ENCODE results near the gene SRRT.

The SRRT gene

DNA sequence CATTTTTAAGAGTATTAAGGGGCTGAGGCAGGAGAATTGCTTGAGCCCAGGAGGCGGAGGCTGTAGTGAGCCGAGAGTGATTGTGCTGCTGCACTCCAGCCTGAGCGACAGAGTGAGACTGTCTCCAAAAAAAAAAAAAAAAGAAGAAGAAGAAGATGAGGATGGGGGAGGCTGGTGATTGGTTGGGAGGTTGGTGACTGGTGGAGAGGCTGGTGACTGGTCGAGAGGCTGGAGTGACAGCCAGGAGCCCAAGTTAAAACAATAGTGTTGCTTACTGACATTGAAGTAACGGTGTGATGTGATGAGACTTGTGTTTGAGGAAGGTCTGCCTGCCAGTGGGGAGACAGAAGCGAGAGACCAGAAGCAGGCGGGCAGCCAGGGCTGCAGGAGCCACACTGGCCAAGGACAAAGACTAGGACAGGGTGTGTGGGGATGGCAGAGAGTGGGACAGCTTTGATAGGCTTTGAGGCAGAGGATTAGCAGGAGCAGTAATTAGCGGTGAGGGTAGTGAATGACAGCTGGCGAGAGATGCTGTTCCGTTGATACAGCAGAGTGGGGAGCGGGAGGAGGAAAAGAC, 4.9 kb downstream of the SRRT start:
- no peak for DNase-seq (ENCODE audit: low read depth in 2 of 2)

DNA sequence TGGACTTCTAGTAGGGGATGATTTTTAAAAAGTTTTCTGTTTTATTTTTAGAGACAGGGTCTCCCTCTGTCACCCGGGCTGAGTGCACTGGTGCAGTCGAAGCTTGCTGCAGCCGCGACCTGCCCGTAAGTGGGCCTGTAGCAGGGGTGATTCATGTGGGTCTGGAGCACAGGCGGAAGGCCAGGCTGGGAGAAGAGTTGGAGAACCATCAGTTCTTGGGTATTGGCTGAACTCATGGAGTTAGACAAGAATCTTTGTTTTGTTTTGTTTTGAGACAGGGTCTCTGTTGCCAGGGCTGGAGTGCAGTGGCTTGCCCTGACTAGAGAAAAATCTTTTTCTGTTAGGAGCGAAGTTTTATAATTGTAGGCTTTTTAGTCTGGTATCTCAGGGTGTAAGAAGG, 5.7 kb downstream of the SRRT start:
- DNase-seq (ENCODE audit: low read depth in 2 of 2): no peak

DNA sequence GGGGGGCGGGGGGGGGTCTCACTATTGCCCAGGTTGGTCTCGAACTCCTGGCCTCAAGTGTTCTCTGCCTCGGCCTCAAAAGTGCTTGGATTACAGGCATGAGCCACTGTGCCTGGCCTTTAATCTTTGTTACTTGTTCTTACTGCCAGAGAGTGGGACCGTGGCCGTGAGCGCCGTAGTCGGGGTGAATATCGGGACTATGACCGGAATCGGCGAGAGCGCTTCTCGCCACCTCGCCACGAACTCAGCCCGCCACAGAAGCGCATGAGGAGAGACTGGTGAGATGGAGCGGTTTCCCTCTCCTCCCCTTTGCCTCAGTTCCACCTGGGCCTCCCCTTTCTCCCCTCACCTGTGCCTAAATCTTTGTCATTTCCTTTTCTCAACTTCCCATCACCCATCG, 6.2 kb downstream of the SRRT start:
- DNase-seq (ENCODE audit: low read depth in 2 of 2): no peak

DNA sequence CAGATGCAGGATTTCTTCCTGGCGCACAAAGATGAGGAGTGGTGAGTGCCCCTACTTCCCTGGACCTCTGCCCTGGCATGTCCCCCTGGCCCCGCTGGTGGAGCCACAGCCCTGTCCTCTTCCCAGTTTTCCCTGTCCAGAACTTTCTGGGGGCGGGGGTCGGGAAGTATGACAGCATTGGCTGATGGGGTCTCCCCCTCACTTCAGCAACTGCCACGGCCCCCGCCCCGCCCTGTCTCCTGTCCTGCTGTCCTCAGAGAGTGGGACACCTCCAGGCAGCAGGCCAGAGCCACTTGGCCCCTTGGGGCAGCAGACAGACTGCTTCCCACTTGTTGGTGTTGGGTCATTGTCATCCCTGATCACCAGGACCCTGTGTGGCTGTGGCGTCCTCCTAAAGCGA, 7.3 kb downstream of the SRRT start:
- no peak for DNase-seq (ENCODE audit: low read depth in 2 of 2)

DNA sequence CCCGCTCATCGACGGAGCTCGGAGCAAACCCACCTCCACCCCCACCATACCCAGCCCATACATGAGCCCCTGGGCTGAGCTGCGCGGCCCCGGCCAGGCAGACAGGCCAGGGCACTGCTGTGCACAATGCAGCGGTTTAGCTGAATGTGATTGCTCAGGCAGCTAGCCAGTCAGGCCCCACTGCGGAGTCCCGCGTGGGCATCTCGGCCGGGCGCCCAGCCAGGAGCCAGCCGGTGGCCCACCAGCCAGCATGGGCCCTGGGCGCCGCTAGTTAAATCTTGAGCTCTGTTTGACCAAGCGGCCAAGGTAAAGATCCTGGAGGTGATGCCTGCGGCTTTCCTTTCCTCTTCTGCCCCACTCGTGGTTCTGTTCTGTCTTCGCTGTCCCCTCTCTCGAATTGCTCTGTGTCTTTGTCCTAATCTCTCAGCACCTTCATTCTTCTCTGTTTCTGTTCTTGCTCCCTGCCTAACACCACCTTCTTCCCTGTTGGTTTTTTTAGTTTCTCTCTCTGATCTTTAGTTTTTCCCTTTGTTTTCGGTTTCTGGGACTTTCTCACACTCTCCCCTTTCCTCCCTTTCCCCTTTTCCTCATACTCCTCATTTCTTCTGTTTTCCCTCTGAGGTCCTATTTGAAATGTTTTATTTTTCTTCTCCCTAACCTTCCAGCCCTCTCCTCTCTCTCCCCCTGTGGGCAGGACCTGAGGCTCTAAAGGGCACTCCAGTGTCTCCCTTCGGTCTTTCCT, 8.1 kb downstream of the SRRT start:
- DNase-seq (ENCODE audit: low read depth in 2 of 2): no peak

DNA sequence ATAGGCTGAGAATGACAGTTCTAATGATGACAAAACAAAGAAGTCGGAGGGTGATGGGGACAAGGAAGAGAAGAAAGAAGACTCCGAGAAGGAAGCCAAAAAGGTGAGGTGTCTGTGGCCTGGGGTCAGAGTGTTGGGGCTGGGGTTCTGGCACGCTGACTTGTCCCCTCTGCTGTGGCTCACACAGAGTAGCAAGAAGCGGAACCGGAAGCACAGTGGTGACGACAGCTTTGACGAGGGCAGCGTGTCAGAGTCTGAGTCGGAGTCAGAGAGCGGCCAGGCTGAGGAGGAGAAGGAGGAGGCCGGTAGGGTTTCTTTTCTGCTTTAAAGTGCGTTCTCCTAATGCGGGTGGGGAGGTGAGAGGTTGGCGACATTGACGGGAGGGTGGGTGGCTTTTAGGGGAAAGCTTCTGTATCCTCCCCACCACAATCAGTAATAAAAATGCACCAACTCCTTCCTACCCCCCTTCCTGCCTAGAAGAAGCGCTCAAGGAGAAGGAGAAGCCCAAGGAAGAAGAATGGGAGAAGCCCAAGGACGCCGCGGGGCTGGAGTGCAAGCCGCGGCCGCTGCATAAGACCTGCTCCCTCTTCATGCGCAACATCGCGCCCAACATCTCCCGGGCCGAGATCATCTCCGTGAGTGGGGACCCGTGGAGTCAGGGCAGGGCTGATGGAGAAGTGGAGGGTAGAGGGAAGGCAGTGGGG, 10.0 kb downstream of the SRRT start:
- no peak for DNase-seq (ENCODE audit: low read depth in 2 of 2)

DNA sequence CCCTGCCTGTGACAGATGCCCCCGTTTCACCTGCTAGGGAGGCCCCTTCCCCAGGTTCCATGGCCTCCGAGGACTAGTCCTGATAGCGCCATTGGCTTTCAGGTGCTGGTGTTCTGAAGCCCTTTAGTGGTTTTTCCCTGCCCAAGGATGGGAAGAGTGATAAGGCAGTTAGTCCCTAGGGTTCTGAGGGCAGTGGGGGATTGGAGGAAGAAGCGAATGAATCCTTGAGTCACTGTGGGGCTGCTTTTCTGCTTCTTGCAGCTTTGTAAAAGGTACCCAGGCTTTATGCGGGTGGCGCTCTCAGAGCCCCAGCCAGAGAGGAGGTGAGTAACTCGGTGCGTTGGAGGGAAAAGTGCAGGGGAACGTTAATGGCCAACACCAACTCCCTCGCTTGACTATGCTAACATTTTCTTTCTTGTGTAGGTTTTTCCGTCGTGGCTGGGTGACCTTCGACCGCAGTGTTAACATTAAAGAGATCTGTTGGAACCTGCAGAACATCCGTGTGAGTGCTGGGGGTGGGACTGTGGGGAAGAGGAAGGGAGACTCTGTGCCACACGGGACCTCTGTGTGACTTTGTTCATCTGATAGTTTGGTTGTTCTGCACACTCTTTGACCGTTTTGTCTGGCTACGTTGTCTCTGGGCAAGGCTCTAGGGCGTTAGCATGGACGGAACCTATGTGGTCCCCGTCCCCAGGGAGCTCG, 10.7 kb downstream of the SRRT start:
- DNase-seq (ENCODE audit: low read depth in 2 of 2): no peak

DNA sequence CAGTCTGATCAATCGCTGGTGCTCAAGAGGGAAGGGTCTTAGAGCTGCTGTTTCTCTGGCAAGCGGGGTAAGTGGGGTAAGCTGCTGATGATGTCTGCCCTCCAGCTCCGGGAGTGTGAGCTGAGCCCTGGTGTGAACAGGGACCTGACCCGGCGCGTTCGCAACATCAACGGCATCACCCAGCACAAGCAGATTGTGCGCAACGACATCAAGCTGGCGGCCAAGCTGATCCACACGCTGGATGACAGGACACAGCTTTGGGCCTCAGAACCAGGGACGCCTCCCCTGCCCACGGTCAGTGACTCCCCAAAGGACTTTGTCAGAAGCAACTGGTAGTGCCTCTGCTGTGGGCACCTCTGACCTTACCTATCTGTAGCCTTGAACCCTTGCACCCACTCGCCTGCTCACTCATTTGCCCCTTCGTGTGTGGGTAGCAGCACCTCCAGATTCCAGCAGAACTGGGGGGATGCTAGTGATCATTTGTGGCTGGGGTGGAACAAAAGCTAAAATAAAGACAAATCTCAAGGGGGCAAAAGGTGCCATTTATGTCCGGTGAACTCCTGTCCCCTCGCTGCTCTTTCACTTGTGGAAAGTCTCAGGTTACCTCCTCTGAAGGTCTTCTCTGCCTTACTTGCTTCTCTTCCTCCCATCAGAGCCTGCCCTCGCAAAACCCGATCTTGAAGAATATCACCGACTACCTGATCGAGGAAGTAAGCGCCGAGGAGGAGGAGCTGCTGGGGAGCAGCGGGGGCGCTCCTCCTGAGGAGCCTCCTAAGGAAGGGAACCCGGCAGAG, 11.4 kb downstream of the SRRT start:
- no peak for DNase-seq (ENCODE audit: low read depth in 2 of 2)

DNA sequence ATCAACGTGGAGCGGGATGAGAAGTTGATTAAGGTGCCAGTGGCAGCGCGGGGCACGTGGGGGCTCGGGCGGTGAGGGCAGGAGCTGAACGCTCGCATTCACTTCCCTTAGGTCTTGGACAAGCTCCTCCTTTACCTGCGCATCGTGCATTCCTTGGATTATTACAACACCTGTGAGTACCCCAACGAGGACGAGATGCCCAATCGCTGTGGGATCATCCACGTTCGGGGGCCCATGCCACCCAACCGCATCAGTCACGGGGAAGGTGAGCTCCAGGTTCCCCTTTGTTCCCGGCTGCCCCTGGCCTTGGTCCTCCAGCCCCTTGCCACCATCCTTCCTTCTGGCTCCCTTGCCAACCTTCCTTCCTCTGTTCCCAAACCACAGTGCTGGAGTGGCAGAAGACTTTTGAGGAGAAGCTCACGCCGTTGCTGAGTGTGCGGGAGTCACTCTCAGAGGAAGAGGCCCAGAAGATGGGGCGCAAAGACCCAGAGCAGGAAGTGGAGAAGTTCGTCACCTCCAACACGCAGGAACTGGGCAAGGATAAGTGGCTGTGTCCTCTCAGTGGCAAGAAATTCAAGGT, 12.1 kb downstream of the SRRT start:
- no peak for DNase-seq (ENCODE audit: low read depth in 2 of 2)

DNA sequence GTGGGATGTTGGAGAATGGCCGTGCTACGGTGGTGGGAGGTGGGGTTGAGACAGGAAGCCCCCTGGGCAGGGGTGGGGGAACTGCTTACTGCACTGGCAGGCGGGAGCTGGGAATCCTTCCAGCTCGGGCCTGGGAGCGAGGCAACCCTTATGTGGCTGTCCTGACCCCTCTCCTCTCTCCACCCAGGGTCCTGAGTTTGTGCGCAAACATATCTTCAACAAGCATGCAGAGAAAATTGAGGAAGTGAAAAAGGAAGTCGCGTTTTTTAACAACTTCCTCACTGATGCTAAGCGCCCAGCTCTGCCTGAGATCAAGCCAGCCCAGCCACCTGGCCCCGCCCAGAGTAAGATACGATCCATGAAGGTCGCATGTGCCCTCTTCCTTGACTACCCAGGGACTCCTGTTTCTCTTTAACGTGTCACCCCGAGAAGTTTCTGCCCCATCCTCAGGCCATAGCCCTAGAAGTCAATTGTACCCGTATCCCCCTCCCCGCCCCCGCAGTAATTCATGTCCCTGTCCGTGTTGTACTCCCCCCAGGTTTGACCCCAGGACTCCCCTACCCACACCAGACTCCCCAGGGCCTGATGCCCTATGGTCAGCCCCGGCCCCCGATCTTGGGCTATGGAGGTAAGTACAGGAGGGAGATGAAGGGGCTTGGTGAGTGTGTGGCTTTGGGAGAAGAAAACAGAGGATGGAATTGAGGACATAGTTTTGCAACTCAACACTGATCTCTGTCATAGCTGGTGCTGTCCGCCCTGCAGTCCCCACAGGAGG, 12.8 kb downstream of the SRRT start:
- no peak for DNase-seq (ENCODE audit: low read depth in 2 of 2)

DNA sequence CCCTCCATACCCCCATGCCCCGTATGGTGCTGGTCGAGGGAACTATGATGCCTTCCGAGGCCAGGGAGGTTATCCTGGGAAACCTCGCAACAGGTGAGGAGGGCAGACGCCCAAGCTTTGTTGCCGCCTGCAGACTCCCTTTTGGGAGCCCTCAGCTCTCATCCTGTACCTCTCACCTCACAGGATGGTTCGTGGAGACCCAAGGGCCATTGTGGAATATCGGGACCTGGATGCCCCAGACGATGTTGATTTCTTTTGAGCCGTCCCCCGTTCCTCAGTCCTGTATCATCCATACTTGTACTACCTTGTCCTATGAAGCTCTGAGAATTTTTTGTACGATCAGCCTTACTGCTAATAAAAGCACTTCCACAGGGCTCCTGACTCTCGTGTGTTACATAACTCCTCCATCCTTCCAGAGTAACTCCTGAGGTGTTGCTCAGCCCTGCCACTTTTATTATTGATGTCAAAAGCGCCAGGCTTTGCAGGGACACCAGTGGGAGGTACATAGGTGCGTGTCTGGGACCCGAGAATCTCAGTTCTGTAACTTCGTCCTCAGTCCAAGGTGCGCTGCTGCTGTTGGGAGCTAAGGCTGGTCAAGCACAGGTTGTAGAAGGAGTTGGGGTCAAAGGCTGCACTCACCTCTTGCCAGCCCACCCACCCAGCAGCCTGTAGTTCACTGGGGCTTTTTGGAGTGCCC, 13.5 kb downstream of the SRRT start:
- DNase-seq (ENCODE audit: low read depth in 2 of 2): no peak

DNA sequence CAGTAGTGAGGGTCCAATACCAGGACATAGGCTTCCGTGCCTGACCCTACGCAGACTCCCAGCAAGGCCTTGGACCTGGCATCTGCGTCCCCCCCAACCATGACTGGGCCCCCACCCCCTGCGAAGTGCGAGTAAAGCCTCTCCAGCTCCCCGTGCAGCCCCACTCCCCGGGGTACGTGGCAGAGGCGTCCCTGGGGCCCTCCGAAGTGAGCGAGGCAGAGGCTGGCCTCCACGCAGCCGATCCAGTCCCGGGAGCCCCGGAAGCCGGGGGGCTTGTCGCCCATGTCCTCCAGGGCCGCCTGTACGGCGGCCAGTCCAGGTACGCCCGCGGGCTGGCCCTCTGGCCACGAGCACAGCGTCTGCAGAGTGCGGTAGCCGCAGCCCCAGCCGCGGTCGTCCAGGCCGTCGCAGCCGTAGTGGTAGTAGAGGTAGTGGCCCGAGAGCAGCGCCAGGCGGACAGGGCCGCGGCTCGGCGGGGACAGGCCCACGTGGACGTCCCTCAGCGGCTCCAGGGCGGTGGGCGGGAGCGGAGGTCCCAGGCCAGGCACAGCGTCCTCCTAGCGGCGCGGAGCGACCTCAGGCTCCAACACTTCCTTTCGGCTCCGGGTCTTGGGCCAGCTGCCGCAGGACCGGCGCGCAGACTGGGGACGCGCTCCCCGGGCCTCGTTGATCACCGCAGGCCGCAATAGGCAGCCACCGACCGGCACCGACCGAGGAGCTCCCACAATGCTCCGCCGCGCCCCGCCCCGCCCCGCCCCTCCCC, 14.3 kb downstream of the SRRT start, which contains the start of gene UFSP1:
Gene UFSP1, minus strand, starts transcription at position 728 of the 763 bp plus-strand sequence. Its CDS starts 444 bp downstream, at position 284.
- DNase-seq (ENCODE audit: low read depth in 2 of 2): no peak

DNA sequence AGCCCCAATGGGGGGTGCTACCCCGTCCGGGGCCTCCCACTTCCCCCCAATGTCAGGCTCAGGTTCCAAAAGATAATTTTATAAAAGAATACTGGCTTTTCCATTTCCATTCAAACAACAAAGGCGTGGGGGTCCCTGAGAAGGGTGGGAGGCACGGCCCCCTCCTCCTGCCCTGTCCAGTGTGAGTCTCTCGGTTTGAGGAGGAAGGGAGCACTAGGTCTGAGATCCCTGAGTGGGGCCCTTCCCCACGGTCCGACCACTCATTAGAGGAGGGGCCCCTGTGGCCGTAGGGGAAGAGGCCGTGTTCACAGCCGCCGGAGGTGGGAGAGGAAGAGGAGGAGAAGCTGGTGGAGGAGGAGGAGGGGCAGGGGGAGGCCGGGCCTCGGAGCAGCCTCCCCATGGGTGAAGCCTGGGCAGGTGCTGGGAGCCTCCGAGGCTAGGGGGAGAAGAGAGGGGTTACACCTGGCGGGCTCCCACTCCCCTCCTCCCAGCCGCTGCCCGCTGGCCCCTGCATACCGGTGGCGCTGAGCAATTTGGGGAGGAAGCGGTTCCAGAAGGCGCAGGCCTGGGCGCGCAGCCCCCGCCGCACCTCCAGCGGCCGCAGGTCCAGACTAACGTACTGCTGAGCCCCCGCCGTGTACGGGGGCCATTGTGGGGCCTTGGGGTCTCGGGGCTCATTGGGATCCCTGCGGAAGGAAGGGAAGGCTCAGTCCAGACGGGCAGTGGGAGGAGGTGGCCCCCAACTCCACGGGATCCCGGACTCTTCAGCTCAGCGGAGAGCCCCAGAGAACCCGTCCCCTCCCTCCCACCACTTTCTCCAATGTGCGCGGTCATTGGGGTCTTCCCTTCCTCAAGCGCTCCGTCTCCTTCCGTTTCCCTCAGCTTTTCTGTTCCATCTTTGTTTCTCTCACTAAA, 16.0 kb downstream of the SRRT start:
- no peak for DNase-seq (ENCODE audit: low read depth in 2 of 2)

DNA sequence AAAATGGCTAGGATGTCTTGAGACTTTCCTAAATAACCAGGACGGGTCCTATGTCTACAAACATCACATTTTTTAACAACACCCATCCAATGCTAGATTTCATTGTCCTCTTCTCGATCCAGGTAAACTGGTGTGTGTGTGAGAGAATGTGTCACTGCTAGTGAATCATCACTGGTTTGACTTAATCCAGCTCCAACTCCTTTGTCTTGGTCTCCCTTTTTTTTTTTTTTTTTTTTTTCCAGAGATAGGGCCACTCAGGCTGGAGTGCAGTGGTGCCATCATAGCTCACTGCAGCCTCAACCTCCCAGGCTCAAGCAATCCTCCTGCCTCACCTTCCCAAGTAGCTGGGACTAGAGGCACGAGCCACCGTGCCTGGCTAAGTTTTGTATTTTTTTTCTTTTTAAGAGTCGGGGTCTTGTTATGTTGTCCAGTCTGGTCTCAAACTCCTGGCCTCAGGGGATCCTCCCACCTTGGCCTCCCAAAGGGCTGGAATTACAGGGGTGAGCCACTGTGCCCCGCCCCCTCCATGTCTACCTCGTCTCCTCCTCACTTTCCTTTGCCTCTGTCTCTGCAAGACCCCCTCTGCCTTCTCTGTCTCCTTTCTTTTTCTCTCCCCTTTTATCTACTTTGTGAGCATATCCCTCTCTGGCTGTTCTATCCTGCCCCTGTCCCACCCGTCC, 16.8 kb downstream of the SRRT start:
- DNase-seq (ENCODE audit: low read depth in 2 of 2): no peak

DNA sequence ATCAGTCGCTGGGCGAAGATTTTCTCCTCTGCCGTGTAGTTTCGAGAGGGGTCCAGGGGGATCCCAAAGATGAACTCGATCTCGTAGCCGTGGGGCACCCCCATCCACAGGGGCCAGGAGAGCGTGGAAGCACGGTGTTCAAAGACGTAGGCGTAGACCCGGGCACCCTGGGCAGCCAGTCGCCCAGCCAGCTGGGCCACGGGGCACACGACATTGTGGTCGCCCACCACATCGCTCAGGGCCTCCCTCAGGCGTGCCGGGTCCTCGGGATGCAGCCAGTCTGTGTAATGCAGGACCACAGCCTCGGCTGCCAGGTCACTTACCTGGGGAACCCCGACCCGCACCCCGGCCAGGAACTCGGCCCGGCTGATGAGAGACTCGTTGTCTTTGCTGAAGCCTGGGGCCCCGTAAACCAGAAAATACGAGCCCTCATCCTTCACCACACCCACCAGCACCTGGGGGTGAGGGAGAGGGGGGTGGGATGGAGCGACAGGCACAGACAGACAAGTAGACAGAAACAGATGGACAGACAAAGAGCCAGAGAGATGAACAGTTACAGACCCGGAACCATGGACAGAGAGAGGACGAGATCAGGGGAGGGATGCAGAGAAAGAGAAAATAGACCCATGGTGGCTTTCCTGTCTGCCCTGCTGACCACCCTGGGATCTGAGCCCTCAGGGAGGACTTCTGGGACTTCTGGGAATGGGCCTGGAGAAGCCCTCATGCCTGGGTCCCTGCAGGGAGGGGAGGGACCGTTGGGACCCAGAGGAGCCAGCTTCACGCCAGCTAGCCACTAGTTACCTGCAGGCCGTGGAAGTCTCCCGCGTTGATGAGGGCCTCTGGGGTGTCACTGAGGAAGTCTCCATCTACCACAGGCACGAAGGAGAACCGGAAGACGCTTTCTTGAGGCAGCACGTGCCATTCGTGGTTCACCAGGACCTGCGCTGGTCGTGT, 17.7 kb downstream of the SRRT start:
- DNase-seq (ENCODE audit: low read depth in 2 of 2): no peak

DNA sequence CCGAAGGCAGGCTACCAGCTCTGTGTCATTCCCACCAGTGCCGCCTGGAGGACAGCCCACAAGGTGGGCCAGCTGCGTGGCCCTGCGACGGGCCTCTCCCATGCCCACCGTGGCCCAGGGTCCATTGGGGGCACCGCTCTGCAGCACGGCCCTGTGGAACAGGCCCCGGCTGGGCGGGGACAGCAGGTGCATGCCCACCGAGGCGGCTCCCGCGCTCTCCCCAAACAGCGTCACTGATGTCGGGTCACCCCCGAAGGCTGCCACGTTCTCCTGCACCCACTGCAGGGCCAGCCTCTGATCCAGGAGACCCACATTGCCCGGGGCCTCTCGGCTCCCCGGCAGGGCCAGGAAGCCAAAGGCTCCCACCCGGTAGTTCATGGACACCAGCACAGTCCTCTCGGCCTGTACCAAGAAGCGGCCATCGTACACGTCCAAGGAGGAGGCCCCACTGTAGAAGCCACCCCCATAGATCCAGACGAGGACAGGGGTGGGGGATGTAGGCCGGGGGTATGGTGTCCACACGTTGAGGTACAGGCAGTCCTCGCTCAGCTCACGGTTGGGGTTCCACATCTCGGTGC, 18.5 kb downstream of the SRRT start:
- DNase-seq (ENCODE audit: low read depth in 2 of 2): no peak

All from stimulated activated CD4-positive, alpha-beta T cell treated with anti-CD3 and anti-CD28 coated beads, Interleukin-1b, Interleukin-23, amount 100 ng/mL, for 4 hours (primary cell).